IMR-90 (cell line): ENCODE measurements around the gene GAPVD1. TPM values are rescaled to one million over a fixed set of nuclear protein-coding genes. Genes with fewer than 3 reads are reported as not detected.
A peak's percentile ranks its signal among the peaks of the same experiment; 100 is the strongest.

Experiments used
- ATAC-seq: fragments of 200-7000 bp; cut with Tn5 transposase; 2 replicates; pipeline ENCODE4 v1.9.1; 2020; ENCODE audit warnings: low read depth, mild to moderate bottlenecking, moderate library complexity
- BruUV-seq: library from RNA; stranded (reverse); fragments of 400-500 nt; replicated peaks from 2 replicates; lab custom pipeline; 2021; lab: Mats Ljungman, UMichigan
- CTCF ChIA-PET: fragments of 300-600 bp; formaldehyde crosslinking; extraction: SDS; loops from one replicate; lab custom pipeline; 2021; ENCODE audit warnings: antibody characterized with exemption; lab: Yijun Ruan, JAX
- POLR2A ChIA-PET: fragments of 300-600 bp; sonication (Branson Sonifier 250); formaldehyde crosslinking; loops from one replicate; lab custom pipeline; 2022; ENCODE audit warnings: antibody characterized with exemption; ENCODE audit not compliant: unreplicated experiment; lab: Charles Lee
- DNase-seq: peaks from one replicate; pipeline ENCODE4 v3.0.0; 2013
- H2AFZ ChIP-seq: replicated peaks from 2 replicates; pipeline ENCODE3; 2013; ENCODE audit warnings: low read length, mild to moderate bottlenecking; ENCODE audit not compliant: poor library complexity
- H2AK5ac ChIP-seq: 2 replicates; pipeline ENCODE4 v1.6.1; 2013; ENCODE audit warnings: low read depth, low read length, inconsistent platforms
- H2AK9ac ChIP-seq: replicated peaks from 2 replicates; pipeline ENCODE3; 2013; ENCODE audit warnings: mild to moderate bottlenecking, low read depth, low read length, moderate library complexity; ENCODE audit not compliant: poor library complexity
- H2BK120ac ChIP-seq: 2 replicates; pipeline ENCODE4 v1.6.1; 2013; ENCODE audit warnings: low read depth, low read length, inconsistent platforms
- H2BK15ac ChIP-seq: 3 replicates; pipeline ENCODE4 v1.6.1; 2013; ENCODE audit warnings: low read depth, low read length, inconsistent platforms
- H2BK20ac ChIP-seq: 2 replicates; pipeline ENCODE4 v1.6.1; 2013; ENCODE audit warnings: low read depth, mild to moderate bottlenecking, inconsistent platforms, low read length, moderate library complexity
- H2BK5ac ChIP-seq: 2 replicates; pipeline ENCODE4 v1.6.1; 2013; ENCODE audit warnings: mild to moderate bottlenecking, low read depth, low read length, inconsistent platforms; ENCODE audit not compliant: poor library complexity, severe bottlenecking
- H3K14ac ChIP-seq: replicated peaks from 2 replicates; pipeline ENCODE4 v1.6.1; 2013; ENCODE audit warnings: low read depth, low read length, inconsistent platforms
- H3K18ac ChIP-seq: 2 replicates; pipeline ENCODE4 v1.6.1; 2013; ENCODE audit warnings: low read depth, low read length, control low read depth
- H3K23ac ChIP-seq: 2 replicates; pipeline ENCODE4 v1.6.1; 2013; ENCODE audit warnings: low read depth, low read length, inconsistent platforms
- H3K27ac ChIP-seq: 2 replicates; pipeline ENCODE4 v1.5.1; 2013; ENCODE audit warnings: mild to moderate bottlenecking, control low read depth, low read length; ENCODE audit not compliant: insufficient read depth
- H3K27me3 ChIP-seq: 2 replicates; pipeline ENCODE4 v1.6.1; 2013; ENCODE audit warnings: low read length; ENCODE audit not compliant: control insufficient read depth, insufficient read depth
- H3K36me3 ChIP-seq: 2 replicates; pipeline ENCODE4 v1.6.1; 2013; ENCODE audit warnings: low read length, mixed read lengths; ENCODE audit not compliant: control insufficient read depth, insufficient read depth
- H3K4ac ChIP-seq: 2 replicates; pipeline ENCODE4 v1.6.1; 2013; ENCODE audit warnings: low read depth, low read length, inconsistent platforms
- H3K4me1 ChIP-seq: 2 replicates; pipeline ENCODE4 v1.6.1; 2013; ENCODE audit warnings: low read length, mixed read lengths; ENCODE audit not compliant: control insufficient read depth, insufficient read depth
- H3K4me2 ChIP-seq: 2 replicates; pipeline ENCODE4 v1.6.1; 2013; ENCODE audit warnings: low read depth, mild to moderate bottlenecking, control low read depth, low read length, moderate library complexity
- H3K4me3 ChIP-seq: 2 replicates; pipeline ENCODE4 v1.5.1; 2013; ENCODE audit warnings: low read depth, mild to moderate bottlenecking, control low read depth, low read length, moderate library complexity; ENCODE audit not compliant: insufficient read depth
- H3K56ac ChIP-seq: 2 replicates; pipeline ENCODE4 v1.6.1; 2013; ENCODE audit warnings: low read length, inconsistent platforms; ENCODE audit not compliant: insufficient read depth; ENCODE audit errors: extremely low read depth
- H3K79me1 ChIP-seq, 2 experiments: 2 replicates each; pipeline ENCODE4 v1.6.1; 2013; ENCODE audit warnings: low read length in 2 of 2, inconsistent platforms in 1 of 2, low read depth in 1 of 2
- H3K9ac ChIP-seq: 2 replicates; pipeline ENCODE4 v1.6.1; 2013; ENCODE audit warnings: low read depth, low read length, control low read depth
- H3K9me1 ChIP-seq: 2 replicates; pipeline ENCODE4 v1.6.1; 2013; ENCODE audit warnings: low read length, inconsistent platforms; ENCODE audit not compliant: insufficient read depth
- H3K9me3 ChIP-seq: 2 replicates; pipeline ENCODE4 v1.6.1; 2013; ENCODE audit warnings: low read length; ENCODE audit not compliant: control insufficient read depth, insufficient read depth
- H4K20me1 ChIP-seq: 2 replicates; pipeline ENCODE4 v1.6.1; 2013; ENCODE audit warnings: low read length, inconsistent platforms; ENCODE audit not compliant: insufficient read depth
- H4K5ac ChIP-seq: 2 replicates; pipeline ENCODE4 v1.6.1; 2013; ENCODE audit warnings: mild to moderate bottlenecking, low read depth, low read length, control low read depth
- H4K8ac ChIP-seq, 2 experiments: 2 replicates each; pipeline ENCODE4 v1.6.1; 2013; ENCODE audit warnings: low read depth in 2 of 2, low read length in 2 of 2, control low read depth in 1 of 2, inconsistent platforms in 1 of 2
- H4K91ac ChIP-seq: 2 replicates; pipeline ENCODE4 v1.6.1; 2013; ENCODE audit warnings: low read depth, low read length, inconsistent platforms; ENCODE audit not compliant: insufficient read depth
- FOS ChIP-seq: fragments of 150-350 bp; IDR thresholded peaks from 2 replicates; pipeline ENCODE4 v1.6.1; 2016; ENCODE audit warnings: low read depth, low read length
- MAFK ChIP-seq: IDR thresholded peaks from 2 replicates; pipeline ENCODE4 v1.6.1; 2012; ENCODE audit warnings: low read depth, low read length, improper control_type of control experiment
- RAD21 ChIP-seq: IDR thresholded peaks from 2 replicates; pipeline ENCODE4 v1.6.1; 2012; ENCODE audit warnings: low read length, improper control_type of control experiment
- RFX5 ChIP-seq: IDR thresholded peaks from 2 replicates; pipeline ENCODE4 v1.8.0; 2012; ENCODE audit warnings: low read depth, mild to moderate bottlenecking, low read length, moderate library complexity
- WGBS, 2 experiments: methylation state at CpG; one replicate each; pipeline versions ENCODE4 v1.1.5 to v1.1.7; 2013; ENCODE audit warnings: missing lambda C conversion rate in 2 of 2; ENCODE audit not compliant: insufficient read length in 1 of 2; ENCODE audit errors: extremely low coverage in 2 of 2; 5-methylcytosine and 5-hydroxymethylcytosine counted together
- dilution Hi-C: fragments of 300-500 bp; cut with HindIII; formaldehyde crosslinking; loops from one replicate; pipeline ENCODE4 v1.14.3; 2018; ENCODE audit warnings: low sequenced_read_pairs; ENCODE audit not compliant: unreplicated experiment
- in situ Hi-C: fragments of 300-500 bp; cut with MboI; formaldehyde crosslinking; loops from 3 replicates; pipeline ENCODE4 v1.14.3; 2019; ENCODE audit warnings: low sequenced_read_pairs, inconsistent platforms, mixed read lengths
- intact Hi-C: fragments of 100-400 bp; cut with micrococcal nuclease; formaldehyde crosslinking; loops from 2 replicates; pipeline ENCODE4 v1.10.0; 2022
- polyA plus RNA-seq, 3 experiments: library from polyadenylated mRNA; depleted of rRNA; stranded (reverse); fragments of >200 nt; gene quantifications; 2 replicates each; pipeline ENCODE4 v1.2.3, GENCODE V29; 2012; ENCODE audit warnings: low replicate concordance in 1 of 3
- total RNA-seq: library from RNA; depleted of rRNA; stranded (reverse); fragments of >200 nt; gene quantifications from 2 replicates; pipeline ENCODE4 v1.2.3, GENCODE V29; 2012
- TF ChIP-seq, protein P1 (sequence below): fragments of 150-350 bp; IDR thresholded peaks from 2 replicates; pipeline ENCODE4 v1.6.1; 2016; ENCODE audit warnings: low read depth, mild to moderate bottlenecking, low read length, moderate library complexity, borderline replicate concordance
- TF ChIP-seq, protein P2 (sequence below): fragments of 150-350 bp; IDR thresholded peaks from 2 replicates; pipeline ENCODE4 v1.6.1; 2017; ENCODE audit warnings: mild to moderate bottlenecking, antibody characterized with exemption, low read length, low read depth

GAPVD1 gene
- total and polyA plus RNA-seq, 2 of the 4 experiments (the other 2 are of a cell fraction), result 13.8 to 50.9 TPM

DNA sequence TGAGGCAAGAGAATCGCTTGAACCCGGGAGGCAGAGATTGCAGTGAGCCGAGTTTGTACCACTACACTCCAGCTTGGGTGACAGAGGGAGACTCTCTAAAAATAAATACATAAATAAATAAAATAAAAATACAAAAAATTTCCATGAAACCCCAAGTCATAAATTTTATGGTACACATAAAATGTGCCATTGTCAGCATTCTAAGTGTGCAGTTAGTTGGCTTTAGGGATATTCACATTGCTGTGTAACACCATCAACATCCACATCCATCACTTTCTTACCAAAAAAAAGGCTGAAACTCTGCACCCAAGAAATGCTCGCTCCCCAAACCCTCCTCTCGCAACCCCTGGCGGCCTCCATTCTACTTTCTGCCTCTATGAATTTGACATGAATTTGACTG lies 135.2 kb downstream of the GAPVD1 start:
- in situ Hi-C loops (no loop called here), dilution Hi-C loops (no loop called here), intact Hi-C loops (no loop called here)
- no peaks in the 10 kb centered on the region for H3K79me1 ChIP-seq
- H2BK15ac ChIP-seq, result no peak overlapping the region
- H3K4me3 ChIP-seq, result no peak overlapping the region
- H2AFZ ChIP-seq, result no peak overlapping the region
- no peaks in the 10 kb centered on the region for H3K4me1 ChIP-seq
- H4K20me1 ChIP-seq, result no peaks in the 10 kb centered on the region
- no peak overlapping the region for H2BK5ac ChIP-seq
- H3K36me3 ChIP-seq, result no peaks in the 10 kb centered on the region
- H3K9ac ChIP-seq, result no peak overlapping the region
- no peak overlapping the region for H2BK120ac ChIP-seq
- no peak overlapping the region for H3K14ac ChIP-seq
- H2AK9ac ChIP-seq, result no peak overlapping the region
- no peak overlapping the region for H3K56ac ChIP-seq
- no peak overlapping the region for H3K23ac ChIP-seq
- DNase-seq (no peak), ATAC-seq (no peak)
- no peak overlapping the region for H3K18ac ChIP-seq
- WGBS, 2 experiments, result no CpG with 5 or more reads among the region's 6 CpGs
- H4K8ac ChIP-seq, result no peak overlapping the region
- no peak overlapping the region for H3K27ac ChIP-seq
- TF ChIP-seq, protein P1, sequence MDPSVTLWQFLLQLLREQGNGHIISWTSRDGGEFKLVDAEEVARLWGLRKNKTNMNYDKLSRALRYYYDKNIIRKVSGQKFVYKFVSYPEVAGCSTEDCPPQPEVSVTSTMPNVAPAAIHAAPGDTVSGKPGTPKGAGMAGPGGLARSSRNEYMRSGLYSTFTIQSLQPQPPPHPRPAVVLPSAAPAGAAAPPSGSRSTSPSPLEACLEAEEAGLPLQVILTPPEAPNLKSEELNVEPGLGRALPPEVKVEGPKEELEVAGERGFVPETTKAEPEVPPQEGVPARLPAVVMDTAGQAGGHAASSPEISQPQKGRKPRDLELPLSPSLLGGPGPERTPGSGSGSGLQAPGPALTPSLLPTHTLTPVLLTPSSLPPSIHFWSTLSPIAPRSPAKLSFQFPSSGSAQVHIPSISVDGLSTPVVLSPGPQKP, result no peak
- TF ChIP-seq MAFK (peak; percentile 69), RAD21 (no peak), FOS (no peak), RFX5 (no peak)
- TF ChIP-seq, protein P2, sequence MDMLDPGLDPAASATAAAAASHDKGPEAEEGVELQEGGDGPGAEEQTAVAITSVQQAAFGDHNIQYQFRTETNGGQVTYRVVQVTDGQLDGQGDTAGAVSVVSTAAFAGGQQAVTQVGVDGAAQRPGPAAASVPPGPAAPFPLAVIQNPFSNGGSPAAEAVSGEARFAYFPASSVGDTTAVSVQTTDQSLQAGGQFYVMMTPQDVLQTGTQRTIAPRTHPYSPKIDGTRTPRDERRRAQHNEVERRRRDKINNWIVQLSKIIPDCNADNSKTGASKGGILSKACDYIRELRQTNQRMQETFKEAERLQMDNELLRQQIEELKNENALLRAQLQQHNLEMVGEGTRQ, result no peak
- H3K9me1 ChIP-seq, result no peaks in the 10 kb centered on the region
- 0 out of 2 replicates have a peak, but pooled peaks cover 2% of the 10 kb centered on the region for H3K9me3 ChIP-seq
- ChIA-PET POLR2A (no interaction called here), CTCF (no interaction called here)
- no peak overlapping the region for H4K91ac ChIP-seq
- BruUV-seq, result no TSS peak
- H2BK20ac ChIP-seq, result no peak overlapping the region
- no peak overlapping the region for H3K4ac ChIP-seq
- H3K4me2 ChIP-seq, result no peak overlapping the region
- H3K27me3 ChIP-seq, result no peaks in the 10 kb centered on the region
- H2AK5ac ChIP-seq, result no peak overlapping the region
- H4K5ac ChIP-seq, result no peak overlapping the region
